ENCODE results near the gene SLC11A1. TPM values are rescaled to one million over a fixed set of nuclear protein-coding genes. Genes with fewer than 3 reads are reported as not detected.

Gene SLC11A1
- total and polyA plus RNA-seq, 2 donors (not counting 1 experiment from before 2014, with no cell fraction given) = 6.5 to 65.3 TPM

DNA sequence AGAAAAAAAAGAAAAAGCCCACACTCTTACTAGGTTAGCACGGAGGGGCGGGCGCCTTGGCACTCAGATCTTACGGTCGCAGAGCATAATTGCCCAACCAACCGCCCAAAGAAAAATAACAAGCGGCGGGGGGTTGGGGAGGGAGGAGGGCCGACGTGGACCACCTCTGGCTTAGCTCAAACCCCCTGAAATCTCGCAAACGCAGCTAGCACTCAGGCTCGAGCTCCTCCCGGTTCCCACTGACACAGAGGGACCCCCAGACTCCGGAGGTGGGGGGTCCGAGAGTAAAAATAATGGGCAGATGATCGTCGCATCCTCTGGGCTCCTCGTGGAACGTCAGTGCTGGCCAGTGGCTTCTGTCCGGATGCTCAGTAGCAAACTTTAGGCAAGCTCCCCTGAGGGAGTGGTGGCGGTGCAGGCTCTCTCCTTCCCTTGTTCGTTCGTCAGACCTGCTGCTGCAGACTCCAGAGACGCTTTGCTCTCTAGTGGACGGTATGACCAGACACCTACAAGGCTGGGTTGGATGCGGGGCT lies 13.4 kb upstream of the SLC11A1 start:
- peak overlapping the region; percentile 91 for H3K4me2 ChIP-seq (replicated peaks; ENCODE audit: low read depth, low read length, poor library complexity, severe bottlenecking)
- no peaks in the 10 kb centered on the region for H4K20me1 ChIP-seq (ENCODE audit: control insufficient read depth, insufficient read depth, low read length, poor library complexity, severe bottlenecking)
- Mint-ChIP-seq H3K9me3 (ENCODE audit: insufficient read depth) (no peaks in the 10 kb centered on the region), H3K27ac (peak overlapping the region; percentile 85), H3K4me3 (peak overlapping the region; percentile 81), H3K4me1 (peaks cover 28% of the 10 kb centered on the region), H3K27me3 (no peaks in the 10 kb centered on the region)
- peak overlapping the region; percentile 84 for H3K9ac ChIP-seq (ENCODE audit: low read length)
- peaks cover 19 to 41% of the 10 kb centered on the region in 2 donors for H3K4me1 ChIP-seq (ENCODE audit: control insufficient read depth in 2 of 2, insufficient read depth in 2 of 2, low read length in 2 of 2)
- no peak for ATAC-seq (ENCODE audit: low read depth)
- peak overlapping the region; percentile 96 for H2AFZ ChIP-seq (ENCODE audit: insufficient read depth, low read depth, low read length, poor library complexity, severe bottlenecking)
- ChIA-PET POLR2A (interaction anchor here (0.7 to 1.0 kb wide), 2 partner anchors 27 to 37 kb away, joined by 3 read pairs; no protein-coding TSS in a partner anchor), CTCF (interaction anchor here (1.2 to 2.5 kb wide), 2 partner anchors 12 to 27 kb away, joined by 4 to 6 read pairs; partner anchors contain the start of gene CATIP)
- no peaks in the 10 kb centered on the region for H3K36me3 ChIP-seq (replicated peaks in 1 of 2; ENCODE audit: control extremely low read depth in 1 of 2, control insufficient read depth in 1 of 2, extremely low read depth in 1 of 2, insufficient read depth in 2 of 2, low read length in 1 of 2)
- no peak for TF ChIP-seq EZH2 (IDR thresholded peaks at IDR 0.05; ENCODE audit: borderline replicate concordance, insufficient read depth, low read depth, low read length, poor library complexity, severe bottlenecking)
- TF ChIP-seq, protein P1, sequence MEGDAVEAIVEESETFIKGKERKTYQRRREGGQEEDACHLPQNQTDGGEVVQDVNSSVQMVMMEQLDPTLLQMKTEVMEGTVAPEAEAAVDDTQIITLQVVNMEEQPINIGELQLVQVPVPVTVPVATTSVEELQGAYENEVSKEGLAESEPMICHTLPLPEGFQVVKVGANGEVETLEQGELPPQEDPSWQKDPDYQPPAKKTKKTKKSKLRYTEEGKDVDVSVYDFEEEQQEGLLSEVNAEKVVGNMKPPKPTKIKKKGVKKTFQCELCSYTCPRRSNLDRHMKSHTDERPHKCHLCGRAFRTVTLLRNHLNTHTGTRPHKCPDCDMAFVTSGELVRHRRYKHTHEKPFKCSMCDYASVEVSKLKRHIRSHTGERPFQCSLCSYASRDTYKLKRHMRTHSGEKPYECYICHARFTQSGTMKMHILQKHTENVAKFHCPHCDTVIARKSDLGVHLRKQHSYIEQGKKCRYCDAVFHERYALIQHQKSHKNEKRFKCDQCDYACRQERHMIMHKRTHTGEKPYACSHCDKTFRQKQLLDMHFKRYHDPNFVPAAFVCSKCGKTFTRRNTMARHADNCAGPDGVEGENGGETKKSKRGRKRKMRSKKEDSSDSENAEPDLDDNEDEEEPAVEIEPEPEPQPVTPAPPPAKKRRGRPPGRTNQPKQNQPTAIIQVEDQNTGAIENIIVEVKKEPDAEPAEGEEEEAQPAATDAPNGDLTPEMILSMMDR (IDR thresholded peaks at IDR 0.05) = no peak
- DNase-seq = no peak
- no peaks in the 10 kb centered on the region for H3K79me2 ChIP-seq (ENCODE audit: control insufficient read depth, insufficient read depth, low read length)
- peaks cover 0 to 10% (median 2%) of the 10 kb centered on the region in 3 donors for H3K9me3 ChIP-seq (ENCODE audit: control extremely low read depth in 1 of 3, control insufficient read depth in 2 of 3, insufficient read depth in 1 of 3, low read length in 2 of 3)
- intact Hi-C loops (cut with micrococcal nuclease) = no loop called here
- peak overlapping the region in 4 of 5 experiments; percentile 25 to 83 (median 71) for H3K4me3 ChIP-seq (ENCODE audit: control extremely low read depth in 1 of 5, extremely low read depth in 1 of 5, insufficient read depth in 1 of 5, low read depth in 2 of 5, low read length in 4 of 5)
- H3K27ac ChIP-seq (ENCODE audit: low read length in 2 of 2) = no peak overlapping the region
- 31% methylated on average over 16 of the region's 27 CpGs for WGBS (ENCODE audit: insufficient coverage)
- H3K27me3 ChIP-seq (replicated peaks in 1 of 4; ENCODE audit: control extremely low read depth in 1 of 4, control insufficient read depth in 3 of 4, insufficient read depth in 4 of 4, low read length in 3 of 4) = no peaks in the 10 kb centered on the region

DNA sequence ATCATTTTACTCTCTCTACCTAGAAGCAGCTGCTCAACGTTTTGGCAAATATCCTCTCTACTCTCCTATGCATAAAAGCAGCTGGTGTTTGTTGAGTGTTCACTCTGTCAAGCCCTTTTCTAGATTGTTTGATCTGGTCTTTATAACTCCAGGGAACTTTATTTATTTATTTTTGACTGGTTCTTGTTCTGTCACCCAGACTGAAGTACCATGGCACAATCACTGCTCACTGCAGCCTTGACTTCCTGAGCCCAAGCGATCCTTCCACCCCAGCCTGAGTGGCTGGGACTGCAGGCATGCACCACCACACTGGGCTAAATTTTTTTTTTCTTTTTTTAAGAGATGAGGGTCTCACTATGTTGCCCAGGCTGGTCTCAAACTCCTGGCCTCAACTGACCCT lies 12.7 kb upstream of the SLC11A1 start:
- intact Hi-C loops (cut with micrococcal nuclease) = no loop called here
- Histone ChIP-seq H3K4me3 (ENCODE audit: control extremely low read depth in 1 of 5, extremely low read depth in 1 of 5, insufficient read depth in 1 of 5, low read depth in 2 of 5, low read length in 4 of 5) (peak overlapping the region in 1 of 5 experiments; percentile 41), H3K36me3 (replicated peaks in 1 of 2; ENCODE audit: control extremely low read depth in 1 of 2, control insufficient read depth in 1 of 2, extremely low read depth in 1 of 2, insufficient read depth in 2 of 2, low read length in 1 of 2) (no peaks in the 10 kb centered on the region), H2AFZ (ENCODE audit: insufficient read depth, low read depth, low read length, poor library complexity, severe bottlenecking) (peak overlapping the region; percentile 9), H4K20me1 (ENCODE audit: control insufficient read depth, insufficient read depth, low read length, poor library complexity, severe bottlenecking) (no peaks in the 10 kb centered on the region), H3K9me3 (ENCODE audit: control extremely low read depth in 1 of 3, control insufficient read depth in 2 of 3, insufficient read depth in 1 of 3, low read length in 2 of 3) (peaks cover 0 to 10% (median 2%) of the 10 kb centered on the region in 3 donors), H3K79me2 (ENCODE audit: control insufficient read depth, insufficient read depth, low read length) (no peaks in the 10 kb centered on the region), H3K27me3 (replicated peaks in 1 of 4; ENCODE audit: control extremely low read depth in 1 of 4, control insufficient read depth in 3 of 4, insufficient read depth in 4 of 4, low read length in 3 of 4) (no peaks in the 10 kb centered on the region), H3K4me1 (ENCODE audit: control insufficient read depth in 2 of 2, insufficient read depth in 2 of 2, low read length in 2 of 2) (peaks cover 19 to 41% of the 10 kb centered on the region in 2 donors), H3K4me2 (replicated peaks; ENCODE audit: low read depth, low read length, poor library complexity, severe bottlenecking) (no peak overlapping the region), H3K27ac (ENCODE audit: low read length in 2 of 2) (no peak overlapping the region), H3K9ac (ENCODE audit: low read length) (no peak overlapping the region)
- no peaks in the 10 kb centered on the region for H3K27me3 Mint-ChIP-seq
- CTCF ChIA-PET = interaction anchor here (0.6 to 2.5 kb wide), 4 partner anchors 13 to 160 kb away, joined by 3 to 11 read pairs (median 5); partner anchors contain the start of gene CATIP
- H3K9me3 Mint-ChIP-seq (ENCODE audit: insufficient read depth) = no peaks in the 10 kb centered on the region
- WGBS (ENCODE audit: insufficient coverage) = no CpG with 5 or more reads among the region's 2 CpGs
- no peak for ATAC-seq (ENCODE audit: low read depth)
- peaks cover 28% of the 10 kb centered on the region for H3K4me1 Mint-ChIP-seq
- peak overlapping the region; percentile 63 for H3K27ac Mint-ChIP-seq
- peak overlapping the region; percentile 35 for H3K4me3 Mint-ChIP-seq
- no peak for DNase-seq
- TF ChIP-seq EZH2 (IDR thresholded peaks at IDR 0.05; ENCODE audit: borderline replicate concordance, insufficient read depth, low read depth, low read length, poor library complexity, severe bottlenecking) = no peak
- TF ChIP-seq, protein P1 (IDR thresholded peaks at IDR 0.05) = no peak
- POLR2A ChIA-PET = interaction anchor here (1.0 kb wide), 1 partner anchor 37 kb away, joined by 3 read pairs; no protein-coding TSS in a partner anchor

Measured in B cell (primary cell).